Measurements from ENCODE around the gene ANKRD11.
A peak's percentile ranks its signal among the peaks of the same experiment; 100 is the strongest.

Gene ANKRD11

DNA sequence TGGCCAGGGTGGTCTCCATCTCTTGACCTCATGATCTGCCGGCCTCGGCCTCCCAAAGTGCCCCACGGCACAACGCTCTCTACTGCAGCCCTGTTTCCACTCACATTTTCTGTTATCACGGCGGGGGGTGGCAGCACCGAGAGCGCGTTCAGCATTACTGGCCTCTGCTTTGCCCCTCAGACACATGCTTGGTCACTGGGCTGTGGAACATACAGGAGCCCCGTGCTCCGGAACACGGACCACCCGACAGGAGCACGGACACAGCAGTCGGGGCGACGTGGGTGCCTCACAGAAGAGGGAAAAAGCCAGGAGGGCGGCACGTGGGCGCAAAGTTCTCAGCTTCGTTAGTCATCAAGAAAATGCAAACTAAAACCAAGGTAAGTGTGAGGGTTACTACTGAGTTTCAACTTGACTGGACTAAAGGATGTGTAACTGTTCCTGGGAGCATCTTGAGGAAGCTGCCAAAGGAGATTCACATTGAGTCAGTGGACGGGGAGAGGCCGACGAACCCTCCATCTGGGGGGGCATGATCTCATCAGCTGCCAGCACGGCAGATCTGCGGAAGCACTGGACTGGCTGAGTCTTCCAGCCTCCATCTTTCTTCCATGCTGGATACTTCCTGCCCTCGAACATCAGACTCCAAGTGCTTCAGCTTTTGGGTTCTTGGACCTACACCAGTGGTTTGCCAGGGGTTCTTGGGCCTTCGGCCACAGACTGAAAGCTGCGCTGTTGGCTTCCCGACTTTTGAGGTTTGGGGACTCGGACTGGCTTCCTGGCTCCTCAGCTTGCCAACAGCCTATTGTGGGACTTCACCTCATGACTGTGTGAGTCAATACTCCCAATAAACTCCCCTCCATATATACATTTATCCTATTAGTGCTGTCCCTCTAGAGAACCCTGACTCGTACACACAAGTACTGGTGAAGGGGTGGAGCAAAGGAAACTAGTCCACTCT is 166.0 kb downstream of the ANKRD11 start:
- DNase-seq: peak; percentile 59

GRCh38 chr16:89323120-89323960 is 167.0 kb downstream of the ANKRD11 start:
- no peak for DNase-seq

DNA sequence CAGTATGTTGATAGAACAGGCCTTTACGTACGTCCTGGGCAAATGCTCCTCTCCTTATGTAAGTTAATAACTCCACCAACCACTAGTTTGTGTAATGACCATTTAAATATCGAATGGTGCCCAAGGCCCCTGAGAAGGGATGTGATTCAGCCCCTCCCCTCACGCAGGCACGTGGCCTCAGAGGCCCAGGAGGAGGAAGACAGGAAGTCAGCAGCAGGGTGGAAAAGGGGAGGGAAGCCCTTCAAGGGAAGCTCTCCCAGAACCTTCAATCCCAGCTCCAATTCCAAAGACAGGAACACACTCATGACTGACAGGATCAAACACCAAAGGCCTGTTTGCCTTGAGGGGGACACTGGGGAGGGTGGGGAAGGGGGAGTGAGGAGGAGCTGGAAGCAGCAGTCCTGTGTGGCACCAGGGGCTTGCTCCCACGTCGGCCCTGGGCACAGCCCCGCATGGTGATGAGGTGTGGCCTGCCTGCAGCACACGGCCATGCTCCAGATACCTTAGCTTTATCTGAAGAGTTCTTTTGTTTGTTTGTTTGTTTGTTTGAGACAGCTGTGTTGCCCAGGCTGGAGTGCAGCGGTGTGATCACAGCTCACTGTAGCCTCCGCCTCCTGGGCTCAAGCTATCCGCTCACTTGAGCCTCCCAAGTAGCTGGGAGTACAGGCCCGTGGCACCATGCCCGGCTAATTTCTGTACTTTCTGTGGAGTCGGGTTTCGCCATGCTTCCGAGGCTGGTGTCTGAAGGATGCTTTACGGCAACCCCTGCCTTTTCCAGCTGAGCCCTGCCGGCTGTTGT is 167.8 kb downstream of the ANKRD11 start:
- peak; percentile 28 for DNase-seq

DNA sequence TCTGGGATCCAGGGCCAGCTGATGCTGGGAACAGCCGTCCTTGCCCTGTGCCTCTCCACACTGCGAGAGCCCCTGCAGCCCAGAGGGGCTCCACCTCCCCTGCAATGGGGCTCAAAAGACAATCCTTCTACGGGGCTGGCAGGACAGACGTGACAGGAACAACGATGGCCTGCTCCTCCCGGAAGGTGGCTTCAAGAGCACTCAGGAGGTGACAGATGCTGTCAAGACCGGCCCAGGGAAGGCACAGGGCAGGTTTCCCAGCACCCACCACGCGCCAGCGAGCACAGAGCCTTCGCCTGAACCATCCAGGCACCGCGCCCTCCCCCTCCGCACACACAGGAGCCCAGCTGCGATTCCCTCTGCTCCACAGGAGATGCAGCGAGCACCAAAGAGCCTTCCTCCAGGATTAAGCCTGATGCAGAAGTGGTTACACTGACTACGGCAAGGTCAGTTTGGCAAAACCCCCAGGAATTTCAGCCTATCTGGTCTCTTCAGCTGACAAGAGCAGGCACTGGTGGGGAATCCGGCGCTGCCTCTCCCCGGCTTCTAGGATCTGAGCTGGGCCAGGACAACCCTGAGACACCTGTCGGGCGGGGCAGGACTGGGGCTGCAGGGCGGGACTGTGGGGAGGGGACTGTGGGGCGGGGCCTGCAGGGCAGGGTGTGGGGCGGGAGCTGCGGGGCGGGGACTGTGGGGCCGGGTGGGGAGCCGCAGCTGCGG is 169.4 kb downstream of the ANKRD11 start:
- DNase-seq: no peak

DNA sequence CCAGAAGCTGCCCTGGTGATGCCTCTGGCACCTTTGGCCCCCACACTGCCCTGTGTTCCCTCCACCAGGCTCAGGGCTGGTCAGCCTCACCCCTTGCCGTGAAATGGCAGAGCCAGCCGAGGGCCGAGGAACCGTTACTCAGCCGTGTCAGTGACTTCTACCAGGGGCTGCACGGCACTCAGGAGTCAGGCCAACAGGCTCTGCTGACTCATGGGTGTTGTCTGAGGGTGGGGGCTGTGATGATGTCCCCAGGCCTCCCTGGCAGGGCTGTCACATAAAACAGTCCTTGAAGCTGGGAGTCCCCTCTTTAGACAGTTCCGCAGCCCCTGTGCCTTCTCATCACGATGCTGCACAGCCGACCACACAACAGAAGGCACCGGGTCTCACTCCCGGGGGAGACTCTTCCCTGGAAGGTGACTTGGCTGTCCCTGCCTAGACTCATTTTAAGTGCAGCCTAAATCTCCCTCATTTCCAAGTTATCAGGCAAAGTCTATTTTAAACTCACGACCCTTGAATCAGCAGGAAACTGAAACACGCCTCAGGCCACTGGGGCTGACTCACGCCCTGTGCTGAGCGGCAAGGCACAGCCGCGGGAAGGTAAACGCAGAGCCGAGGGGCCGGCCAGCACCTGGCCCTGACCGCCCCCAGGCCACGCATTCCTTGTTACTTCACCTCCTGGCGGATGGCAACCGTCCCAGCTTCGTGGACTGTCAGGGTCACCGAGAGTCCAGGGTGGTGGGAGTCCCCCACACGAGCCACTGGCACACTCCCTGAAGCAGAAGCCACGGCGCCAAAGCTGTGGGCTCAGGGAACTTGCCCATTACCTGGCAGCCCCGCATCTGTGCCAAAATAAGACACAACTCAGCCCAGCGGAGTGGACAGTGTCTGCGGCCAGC is 170.2 kb downstream of the ANKRD11 start:
- peak; percentile 75 for DNase-seq

DNA sequence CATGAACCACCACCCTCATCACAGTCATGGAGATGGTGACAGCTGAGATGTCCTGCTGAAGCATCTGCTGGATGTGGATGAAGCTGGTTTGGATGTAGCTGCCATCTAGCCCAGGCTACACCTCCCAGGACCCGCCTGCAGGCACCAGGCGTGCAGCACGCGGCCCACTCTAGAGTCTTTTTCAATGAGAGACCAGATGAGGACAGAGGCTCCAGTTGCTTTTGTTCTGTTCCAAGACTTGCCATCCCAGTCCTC is 170.8 kb downstream of the ANKRD11 start:
- DNase-seq: no peak

GRCh38 chr16:89318871-89319630 is 171.3 kb downstream of the ANKRD11 start:
- DNase-seq: no peak

DNA sequence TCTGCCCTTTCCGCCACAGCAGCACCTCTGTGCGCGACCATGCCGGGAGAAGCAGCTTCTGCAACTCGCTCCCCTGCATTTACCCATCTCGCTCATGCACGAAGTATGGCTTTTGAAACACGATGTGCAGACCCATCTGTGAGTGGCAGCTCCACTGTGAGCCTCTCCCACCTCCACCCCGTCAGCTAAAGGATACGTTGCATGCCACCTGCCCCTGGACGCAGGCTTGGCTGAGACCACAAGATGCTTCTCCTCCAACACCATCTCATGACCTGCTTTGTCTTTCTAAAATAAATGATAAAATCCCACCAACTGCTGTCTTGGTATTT is 172.0 kb downstream of the ANKRD11 start:
- DNase-seq: no peak

DNA sequence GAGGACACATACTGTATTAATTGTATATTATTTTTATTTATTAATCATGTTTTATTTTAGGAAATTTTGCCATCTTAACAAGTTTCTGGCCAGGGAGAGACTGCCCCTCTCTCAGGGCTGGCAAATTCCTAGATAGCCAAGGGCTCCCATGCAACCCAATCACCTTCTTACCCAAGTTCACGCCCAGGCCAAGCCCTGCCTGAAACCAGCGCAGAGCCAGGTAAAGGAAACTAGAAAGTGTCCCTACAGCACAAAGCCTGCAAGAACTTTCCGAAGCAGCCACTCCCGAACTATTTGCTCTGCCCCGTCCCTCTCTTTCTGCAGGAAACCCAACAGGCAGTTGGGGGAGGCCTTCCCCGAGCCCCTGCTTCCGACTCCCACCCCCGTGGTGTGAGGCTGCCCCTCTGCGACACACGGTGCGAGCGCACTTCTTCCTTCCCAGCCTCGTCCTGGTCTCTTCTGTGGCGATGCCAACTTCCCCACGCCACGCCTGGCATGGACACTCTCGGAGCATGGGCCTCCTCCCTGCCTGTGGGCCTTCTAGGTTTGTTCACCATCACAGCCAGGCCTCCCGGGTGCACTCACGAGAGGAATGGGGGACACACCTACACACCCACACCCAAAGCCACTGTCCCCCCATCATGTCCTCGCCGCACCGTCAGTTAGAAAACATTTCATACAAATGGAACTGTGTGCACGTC is 172.5 kb downstream of the ANKRD11 start:
- no peak for DNase-seq

DNA sequence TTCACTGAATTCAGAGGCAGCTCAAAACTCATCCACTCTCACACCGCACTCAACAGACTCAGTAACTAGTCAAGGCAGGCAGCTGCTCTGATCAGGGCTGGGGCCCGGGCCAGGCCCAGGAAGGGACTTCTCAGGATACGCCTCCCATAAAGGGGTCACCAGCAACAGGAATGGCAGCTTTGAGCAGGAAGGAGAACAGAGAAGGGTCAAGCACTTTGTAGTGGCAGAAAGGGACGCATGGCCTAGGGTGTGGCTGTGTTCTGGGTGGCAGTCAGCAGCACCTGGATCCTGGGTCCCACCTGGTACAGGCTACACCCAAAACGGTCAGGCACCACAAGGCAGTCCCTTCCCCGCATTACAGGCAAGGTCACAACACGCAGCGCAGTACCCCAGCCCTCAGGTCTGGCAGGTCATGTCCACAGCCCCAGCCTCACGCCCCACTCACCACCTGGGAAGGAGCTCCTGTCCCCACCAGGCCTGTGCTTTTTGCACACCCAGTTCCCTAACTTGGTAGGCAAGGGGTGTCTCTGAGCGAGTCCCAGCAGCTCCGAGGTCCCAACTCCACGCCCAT is 173.2 kb downstream of the ANKRD11 start:
- no peak for DNase-seq

GRCh38 chr16:89316701-89317100 is 173.7 kb downstream of the ANKRD11 start:
- no peak for DNase-seq

DNA sequence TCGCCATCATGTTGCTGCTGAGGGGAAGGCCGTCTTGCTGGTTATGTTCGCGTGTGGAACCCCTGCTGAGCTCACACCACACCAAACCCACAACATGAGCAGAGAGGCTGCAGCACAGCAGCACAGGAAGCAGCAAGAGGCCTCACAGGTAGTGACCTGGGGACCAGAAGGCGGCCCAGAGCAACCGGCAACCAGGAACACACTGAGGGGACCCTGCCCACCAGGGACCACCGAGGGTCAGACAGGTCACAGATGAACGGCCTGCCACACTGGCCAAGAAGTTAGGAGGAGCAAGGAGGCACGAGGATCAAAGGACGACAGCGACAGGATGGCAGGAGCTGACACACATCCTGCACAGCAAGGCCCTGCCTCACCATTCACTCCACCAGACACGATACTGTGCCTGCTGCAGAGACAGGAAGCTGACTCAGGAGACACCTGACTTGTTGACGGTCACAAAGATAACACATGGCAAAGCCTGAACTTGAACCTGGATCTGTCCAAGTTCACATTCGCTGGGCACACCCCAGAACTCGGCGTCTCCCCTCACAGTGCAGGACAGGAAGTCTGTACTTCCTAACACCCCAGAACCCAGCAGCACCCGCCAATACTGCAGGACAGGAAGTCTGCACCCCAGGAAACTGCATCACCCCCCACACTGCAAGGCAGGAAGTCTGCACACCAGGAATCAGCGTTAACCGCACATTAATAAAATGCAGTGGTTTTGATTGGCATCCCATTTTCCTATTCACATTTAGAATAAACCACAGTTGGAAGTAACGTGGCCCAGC is 174.4 kb downstream of the ANKRD11 start:
- peak; percentile 54 for DNase-seq

GRCh38 chr16:89315271-89315670 is 175.1 kb downstream of the ANKRD11 start:
- no peak for DNase-seq

GRCh38 chr16:89314854-89315253 is 175.5 kb downstream of the ANKRD11 start:
- no peak for DNase-seq

GRCh38 chr16:89314357-89314756 is 176.0 kb downstream of the ANKRD11 start:
- DNase-seq: no peak

- no peak for DNase-seq
Observed at GRCh38 chr16:89313583-89313982, 176.8 kb downstream of the ANKRD11 start.

DNA sequence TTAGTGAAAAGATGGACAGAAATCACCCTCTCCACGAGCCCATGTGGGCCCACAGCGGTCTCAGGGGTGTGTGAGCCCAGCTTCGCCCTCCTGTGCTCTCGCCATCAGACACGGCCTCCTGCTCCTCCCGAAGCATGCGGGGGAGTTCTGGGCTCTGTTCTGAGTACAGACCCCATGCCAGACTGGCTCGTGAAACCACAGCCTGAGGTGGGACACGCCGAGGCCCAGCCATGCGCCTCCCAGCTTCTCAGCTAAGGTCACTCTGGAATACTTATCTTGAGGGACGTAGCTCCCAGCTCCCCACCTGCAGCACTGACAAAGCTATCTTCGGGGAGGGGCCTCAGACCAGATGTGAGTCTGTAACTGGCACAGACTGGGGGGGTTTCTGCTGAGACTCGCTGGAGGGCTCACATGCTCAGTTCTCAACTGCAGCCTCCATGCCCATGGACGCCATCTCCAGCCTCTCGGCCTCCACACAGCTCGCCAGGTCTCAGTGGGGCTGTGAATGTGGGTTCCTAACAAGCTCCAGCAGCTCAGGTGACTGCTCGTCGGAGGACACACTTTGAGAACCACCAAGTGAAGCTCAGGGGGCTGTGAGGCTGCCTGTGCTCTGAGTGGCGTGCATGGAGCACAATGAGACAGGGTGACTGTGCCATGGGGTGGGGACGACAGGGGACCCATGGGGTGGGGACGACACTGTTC is 177.6 kb downstream of the ANKRD11 start:
- no peak for DNase-seq

DNA sequence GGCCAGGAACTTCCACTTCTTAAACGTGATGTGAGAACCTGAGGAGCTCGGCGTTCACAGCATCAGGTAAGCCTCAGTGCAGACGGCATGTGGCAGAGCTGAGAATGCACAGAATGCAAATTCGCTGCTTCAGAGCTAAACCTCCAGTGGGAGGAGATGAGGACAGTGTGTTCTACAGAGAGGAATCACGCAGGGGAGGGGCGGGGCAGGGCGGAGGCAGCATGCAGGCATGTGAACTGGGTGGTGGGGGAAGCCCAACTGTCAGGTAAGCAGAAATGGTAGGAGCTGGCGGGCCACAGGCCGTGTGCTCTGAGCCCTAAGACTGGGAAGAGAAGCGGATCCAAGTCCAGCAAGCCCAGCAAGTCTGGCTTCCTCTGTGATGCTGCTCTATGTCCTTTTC is 178.2 kb downstream of the ANKRD11 start:
- no peak for DNase-seq
